SK-N-SH (cell line): Measurements from ENCODE around the gene ABO. TPM values are rescaled to one million over a fixed set of nuclear protein-coding genes. Genes with fewer than 3 reads are reported as not detected.

ENCODE experiments used
- CTCF ChIA-PET: fragments of 300-600, 350-600 bp; formaldehyde crosslinking; extraction: SDS; loops from one replicate; lab custom pipeline; 2021; lab: Yijun Ruan, JAX
- POLR2A ChIA-PET: fragments of 350-600 bp; sonication (Branson Sonifier 250); formaldehyde crosslinking; extraction: SDS; loops from one replicate; lab custom pipeline; 2020; ENCODE audit warnings: antibody characterized with exemption, inconsistent platforms; lab: Yijun Ruan, JAX
- DNase-seq: peaks from one replicate; pipeline ENCODE4 v3.0.0; 2012
- H2AFZ ChIP-seq: fragments of 200-600 bp; sonication (generic); 2 replicates; pipeline ENCODE4 v1.8.1; 2016; ENCODE audit warnings: antibody characterized with exemption, mild to moderate bottlenecking, low read depth
- H3F3A ChIP-seq: fragments of 200-600 bp; sonication (generic); replicated peaks from 2 replicates; pipeline ENCODE3; 2016; ENCODE audit warnings: antibody characterized with exemption, mild to moderate bottlenecking; ENCODE audit not compliant: insufficient read depth
- H3K27ac ChIP-seq, 2 experiments: fragments of 200-500 bp in 1 of 2; fragments of 200-600 bp in 1 of 2; sonication (Bioruptor generic) in 1 of 2; sonication (generic), shearing (Covaris generic) in 1 of 2; 2 replicates each; pipeline versions ENCODE4 v1.5.1 to v1.6.1; 2014 to 2016; ENCODE audit warnings: low read depth in 2 of 2, inconsistent platforms in 1 of 2, low read length in 1 of 2, mild to moderate bottlenecking in 1 of 2, mixed read lengths in 1 of 2
- H3K27me3 ChIP-seq: fragments of 200-600 bp; sonication (generic), shearing (Covaris generic); 2 replicates; pipeline ENCODE4 v1.6.1; 2016; ENCODE audit warnings: mixed run types; ENCODE audit not compliant: insufficient read depth
- H3K36me3 ChIP-seq, 2 experiments: fragments of 200-500 bp in 1 of 2; fragments of 200-600 bp in 1 of 2; sonication (Bioruptor generic) in 1 of 2; sonication (generic) in 1 of 2; replicated peaks in 1 of 2; 2 replicates each; pipeline versions ENCODE3 to v1.5.1; 2014 to 2016; ENCODE audit warnings: low read length in 1 of 2, mild to moderate bottlenecking in 1 of 2; ENCODE audit not compliant: insufficient read depth in 2 of 2, control insufficient read depth in 1 of 2
- H3K4me1 ChIP-seq, 2 experiments: fragments of 200-500 bp in 1 of 2; fragments of 200-600 bp in 1 of 2; sonication (Bioruptor generic) in 1 of 2; sonication (generic), shearing (Covaris generic) in 1 of 2; 2 replicates each; pipeline versions ENCODE4 v1.5.1 to v1.6.1; 2014 to 2016; ENCODE audit warnings: low read depth in 1 of 2, low read length in 1 of 2, mixed run types in 1 of 2; ENCODE audit not compliant: insufficient read depth in 2 of 2, control insufficient read depth in 1 of 2
- H3K4me2 ChIP-seq: fragments of 200-600 bp; sonication (generic), shearing (Covaris generic); 2 replicates; pipeline ENCODE4 v1.6.1; 2017; ENCODE audit warnings: mixed run types
- H3K4me3 ChIP-seq, 2 experiments: fragments of 200-500 bp in 1 of 2; fragments of 200-600 bp in 1 of 2; sonication (Bioruptor generic) in 1 of 2; sonication (generic), shearing (Covaris generic) in 1 of 2; 2 replicates each; pipeline versions ENCODE4 v1.5.1 to v1.8.1; 2014 to 2016; ENCODE audit warnings: low read depth in 2 of 2, inconsistent platforms in 1 of 2, low read length in 1 of 2, mild to moderate bottlenecking in 1 of 2, mixed read lengths in 1 of 2, moderate library complexity in 1 of 2
- H3K79me2 ChIP-seq: fragments of 200-600 bp; sonication (generic); 2 replicates; pipeline ENCODE4 v1.8.1; 2017; ENCODE audit warnings: mild to moderate bottlenecking; ENCODE audit not compliant: insufficient read depth
- H3K9ac ChIP-seq: fragments of 200-600 bp; sonication (generic); 2 replicates; pipeline ENCODE4 v1.6.1; 2017; ENCODE audit warnings: mixed run types
- H3K9me2 ChIP-seq: fragments of 200-600 bp; sonication (generic); 2 replicates; pipeline ENCODE4 v1.6.1; 2017; ENCODE audit warnings: mixed run types
- H3K9me3 ChIP-seq: fragments of 200-600 bp; sonication (generic); 2 replicates; pipeline ENCODE4 v1.6.1; 2017; ENCODE audit warnings: mixed run types, mild to moderate bottlenecking, moderate library complexity
- H4K20me1 ChIP-seq: fragments of 200-600 bp; sonication (generic); 2 replicates; pipeline ENCODE4 v1.6.1; 2017; ENCODE audit warnings: mild to moderate bottlenecking, mixed run types; ENCODE audit not compliant: insufficient read depth
- CTCF ChIP-seq: fragments of 200-600 bp; sonication (generic); IDR thresholded peaks from 2 replicates; pipeline ENCODE4 v1.6.1; 2017; ENCODE audit warnings: antibody characterized with exemption, mild to moderate bottlenecking, moderate library complexity
- ELF1 ChIP-seq: IDR thresholded peaks from 2 replicates; pipeline ENCODE4 v1.4.0; 2012
- EP300 ChIP-seq, 2 experiments: IDR thresholded peaks; 2 replicates each; pipeline versions ENCODE4 v1.4.0 to v1.6.1; 2012; ENCODE audit warnings: borderline replicate concordance in 1 of 2, low read depth in 1 of 2, low read length in 1 of 2
- EZH2phosphoT487 ChIP-seq: fragments of 200-600 bp; sonication (generic); IDR thresholded peaks from 2 replicates; pipeline ENCODE4 v1.6.1; 2017; ENCODE audit warnings: low read depth, mixed run types, mild to moderate bottlenecking, antibody characterized with exemption, moderate library complexity, borderline replicate concordance
- FOSL2 ChIP-seq: IDR thresholded peaks from 2 replicates; pipeline ENCODE4 v1.4.0; 2012; ENCODE audit warnings: low read depth, mild to moderate bottlenecking, moderate library complexity, borderline replicate concordance
- FOXM1 ChIP-seq: IDR thresholded peaks from 2 replicates; pipeline ENCODE4 v1.4.0; 2012; ENCODE audit warnings: low read depth, mild to moderate bottlenecking
- GATA2 ChIP-seq: sonication (generic); formaldehyde crosslinking; IDR thresholded peaks from 2 replicates; pipeline ENCODE4 v1.5.0; 2020; ENCODE audit warnings: mild to moderate bottlenecking, missing genetic modification reagents
- JUND ChIP-seq: IDR thresholded peaks from 2 replicates; pipeline ENCODE4 v1.4.0; 2012
- MXI1 ChIP-seq: IDR thresholded peaks from 2 replicates; pipeline ENCODE4 v1.6.1; 2012; ENCODE audit warnings: mild to moderate bottlenecking, low read depth, low read length, improper control_type of control experiment
- NFIC ChIP-seq: IDR thresholded peaks from 2 replicates; pipeline ENCODE4 v1.4.0; 2012; ENCODE audit warnings: borderline replicate concordance
- NRF1 ChIP-seq: IDR thresholded peaks from 2 replicates; pipeline ENCODE4 v1.6.1; 2012; ENCODE audit warnings: low read depth, mild to moderate bottlenecking, low read length
- RAD21 ChIP-seq: IDR thresholded peaks from 2 replicates; pipeline ENCODE4 v1.6.1; 2012; ENCODE audit warnings: mild to moderate bottlenecking, low read length
- RCOR1 ChIP-seq: fragments of 150-350 bp; IDR thresholded peaks from 2 replicates; pipeline ENCODE4 v1.6.1; 2017; ENCODE audit warnings: antibody characterized with exemption, low read length
- REST ChIP-seq: IDR thresholded peaks from 2 replicates; pipeline ENCODE4 v1.6.1; 2012; ENCODE audit warnings: mild to moderate bottlenecking, low read depth, low read length, moderate library complexity
- RXRA ChIP-seq: IDR thresholded peaks from 2 replicates; pipeline ENCODE4 v1.4.0; 2012; ENCODE audit warnings: low read depth, mild to moderate bottlenecking, borderline replicate concordance
- TCF12 ChIP-seq: IDR thresholded peaks from 2 replicates; pipeline ENCODE4 v1.4.0; 2012
- TEAD4 ChIP-seq: IDR thresholded peaks from 2 replicates; pipeline ENCODE4 v1.4.0; 2012; ENCODE audit warnings: mild to moderate bottlenecking, borderline replicate concordance; ENCODE audit not compliant: insufficient read depth
- USF1 ChIP-seq: IDR thresholded peaks from 2 replicates; pipeline ENCODE4 v1.4.0; 2012; ENCODE audit warnings: low read depth, borderline replicate concordance
- YY1 ChIP-seq: IDR thresholded peaks from 2 replicates; pipeline ENCODE4 v1.4.0; 2012; ENCODE audit warnings: low read depth, mild to moderate bottlenecking
- ZBTB33 ChIP-seq: IDR thresholded peaks from 2 replicates; pipeline ENCODE4 v1.4.0; 2012; ENCODE audit warnings: low read depth, borderline replicate concordance
- WGBS: methylation state at CpG from one replicate; pipeline ENCODE4 v1.1.6; 2017; ENCODE audit warnings: low lambda C conversion rate; 5-methylcytosine and 5-hydroxymethylcytosine counted together
- polyA plus RNA-seq, 3 experiments: library from polyadenylated mRNA; depleted of rRNA; stranded (reverse); fragments of >200 nt; gene quantifications; 2 replicates each; pipeline ENCODE4 v1.2.3, GENCODE V29; 2012

ABO gene
- polyA plus RNA-seq, 1 of the 3 experiments (the other 2 are of a cell fraction) = not detected

- H3K36me3 ChIP-seq = no peaks in the 10 kb centered on the region
- no peak overlapping the region for H2AFZ ChIP-seq
- H3K79me2 ChIP-seq = no peaks in the 10 kb centered on the region
- no peaks in the 10 kb centered on the region for H3K9me3 ChIP-seq
- H3K27ac ChIP-seq = no peak overlapping the region
- CTCF ChIA-PET = interaction anchor here (1.8 kb wide), 1 partner anchor 70 kb away, joined by 5 read pairs; no protein-coding TSS in a partner anchor
- no peaks in the 10 kb centered on the region for H3F3A ChIP-seq
- no peak for DNase-seq
- peaks cover 8% of the 10 kb centered on the region; the same call in 1 of the 2 replicates for H3K27me3 ChIP-seq
- POLR2A ChIA-PET = no interaction called here
- H3K9ac ChIP-seq = no peak overlapping the region
- TF ChIP-seq EP300 (IDR thresholded peaks at IDR 0.05; ENCODE audit: borderline replicate concordance in 1 of 2, low read depth in 1 of 2, low read length in 1 of 2) (no peak), GATA2 (CRISPR knock-in tag) (no peak), FOXM1 (no peak), ELF1 (no peak), TEAD4 (no peak), EZH2phosphoT487 (no peak), RAD21 (no peak), CTCF (no peak), NRF1 (no peak), FOSL2 (no peak), USF1 (no peak), NFIC (no peak), ZBTB33 (no peak), TCF12 (no peak), REST (no peak), YY1 (no peak), RCOR1 (no peak), JUND (no peak), MXI1 (no peak), RXRA (no peak)
- no peaks in the 10 kb centered on the region for H4K20me1 ChIP-seq
- WGBS = 91% methylated on average over 9 of the region's 10 CpGs
- no peaks in the 10 kb centered on the region for H3K9me2 ChIP-seq
- no peaks in the 10 kb centered on the region; a peak in 1 of 4 replicates for H3K4me1 ChIP-seq
- H3K4me2 ChIP-seq = no peak overlapping the region
- H3K4me3 ChIP-seq = no peak overlapping the region
Measured at GRCh38 chr9:133256686-133257091, 18.3 kb downstream of the ABO start.
